ENCODE results near the gene DLX5. TPM values are rescaled to one million over a fixed set of nuclear protein-coding genes. Genes with fewer than 3 reads are reported as not detected.

Gene DLX5
- total RNA-seq, 1 experiment from 2014 or later = not detected

Other genes with a start within 250 kb of the DLX5 start
- gene DLX6, start 19.3 kb downstream of the DLX5 start, total RNA-seq (2014; rRNA removed; shearing (Covaris generic)) = not detected in 2 replicates
- 31.3 and 54.7 TPM in 2 replicates for gene SDHAF3, start 92.9 kb upstream of the DLX5 start, total RNA-seq (2014; rRNA removed; shearing (Covaris generic))